Osteoblast (primary cell): Measurements from ENCODE around the gene DNHD1. TPM values are rescaled to one million over a fixed set of nuclear protein-coding genes. Genes with fewer than 3 reads are reported as not detected.

Source experiments
- DNase-seq: peaks from one replicate; pipeline ENCODE4 v3.0.0; 2011; ENCODE audit warnings: low spot score, mixed read lengths; ENCODE audit not compliant: insufficient read length; ENCODE audit errors: missing footprints
- H2AFZ ChIP-seq: 2 replicates; pipeline ENCODE4 v1.6.0; 2011; ENCODE audit warnings: mild to moderate bottlenecking, low read length
- H3K27ac ChIP-seq: 2 replicates; pipeline ENCODE4 v1.5.1; 2011; ENCODE audit warnings: mild to moderate bottlenecking, low read depth, low read length, moderate library complexity
- H3K27me3 ChIP-seq: 2 replicates; pipeline ENCODE4 v1.6.0; 2012; ENCODE audit warnings: mild to moderate bottlenecking, control low read depth, inconsistent platforms, low read length, moderate library complexity; ENCODE audit not compliant: insufficient read depth
- H3K36me3 ChIP-seq: 2 replicates; pipeline ENCODE4 v1.5.1; 2011; ENCODE audit warnings: mild to moderate bottlenecking, low read length, control low read depth, moderate library complexity; ENCODE audit not compliant: insufficient read depth
- H3K4me1 ChIP-seq: 2 replicates; pipeline ENCODE4 v1.5.1; 2011; ENCODE audit warnings: mild to moderate bottlenecking, low read length, control low read depth, moderate library complexity; ENCODE audit not compliant: insufficient read depth
- H3K4me2 ChIP-seq: 2 replicates; pipeline ENCODE4 v1.6.0; 2011; ENCODE audit warnings: mild to moderate bottlenecking, low read length; ENCODE audit not compliant: insufficient read depth
- H3K4me3 ChIP-seq: fragments of 200-600 bp; sonication (generic); 3 replicates; pipeline ENCODE4 v1.5.1; 2012; ENCODE audit warnings: mild to moderate bottlenecking, low read length, inconsistent platforms; ENCODE audit not compliant: insufficient read depth
- H3K79me2 ChIP-seq: 2 replicates; pipeline ENCODE4 v1.6.0; 2012; ENCODE audit warnings: mild to moderate bottlenecking, low read length, control low read depth, inconsistent platforms; ENCODE audit not compliant: insufficient read depth
- H3K9me3 ChIP-seq: 2 replicates; pipeline ENCODE4 v1.5.1; 2011; ENCODE audit warnings: low read depth, low read length, control low read depth
- H4K20me1 ChIP-seq: 2 replicates; pipeline ENCODE4 v1.6.0; 2012; ENCODE audit warnings: mild to moderate bottlenecking, low read length, control low read depth; ENCODE audit not compliant: insufficient read depth
- total RNA-seq: library from RNA; depleted of rRNA; stranded (reverse); fragments of >200 nt; gene quantifications from 2 replicates; pipeline ENCODE4 v1.2.3, GENCODE V29; 2012
- TF ChIP-seq, protein P1 (sequence below): IDR thresholded peaks from 2 replicates; pipeline ENCODE4 v1.5.1; 2011; ENCODE audit warnings: mild to moderate bottlenecking, low read depth, low read length, moderate library complexity; ENCODE audit errors: extremely low read depth

The DNHD1 gene
- total RNA-seq, 1 donor: 9.0 TPM

DNA sequence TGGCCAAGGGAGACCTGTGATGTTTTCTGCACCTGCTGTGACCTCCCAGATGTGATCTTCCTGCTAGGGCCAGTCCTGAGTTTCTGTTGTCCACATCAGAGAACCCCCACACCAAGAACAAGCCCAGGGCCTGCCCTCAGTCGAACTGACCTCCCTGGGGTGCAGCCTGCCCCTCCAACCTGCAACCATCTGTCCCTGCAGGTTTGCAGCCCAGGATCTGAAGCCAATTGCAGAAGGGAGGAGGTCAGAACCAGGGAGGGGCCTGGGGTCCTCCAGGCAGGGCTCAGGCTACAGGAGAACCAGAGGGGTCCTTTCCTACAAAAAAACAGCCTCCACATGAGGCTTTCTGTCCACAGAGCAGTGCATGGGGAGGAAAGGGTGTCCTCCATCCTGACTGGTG, 24.1 kb upstream of the DNHD1 start:
- H3K79me2 ChIP-seq: peaks cover 43% of the 10 kb centered on the region
- no peaks in the 10 kb centered on the region for H3K27me3 ChIP-seq
- no peak overlapping the region for H3K27ac ChIP-seq
- H3K9me3 ChIP-seq: no peaks in the 10 kb centered on the region
- H3K36me3 ChIP-seq: peaks cover 15% of the 10 kb centered on the region
- H3K4me2 ChIP-seq: peak overlapping the region; percentile 87
- no peak overlapping the region for H2AFZ ChIP-seq
- H3K4me1 ChIP-seq: peaks cover 16% of the 10 kb centered on the region
- DNase-seq: no peak
- TF ChIP-seq, protein P1, sequence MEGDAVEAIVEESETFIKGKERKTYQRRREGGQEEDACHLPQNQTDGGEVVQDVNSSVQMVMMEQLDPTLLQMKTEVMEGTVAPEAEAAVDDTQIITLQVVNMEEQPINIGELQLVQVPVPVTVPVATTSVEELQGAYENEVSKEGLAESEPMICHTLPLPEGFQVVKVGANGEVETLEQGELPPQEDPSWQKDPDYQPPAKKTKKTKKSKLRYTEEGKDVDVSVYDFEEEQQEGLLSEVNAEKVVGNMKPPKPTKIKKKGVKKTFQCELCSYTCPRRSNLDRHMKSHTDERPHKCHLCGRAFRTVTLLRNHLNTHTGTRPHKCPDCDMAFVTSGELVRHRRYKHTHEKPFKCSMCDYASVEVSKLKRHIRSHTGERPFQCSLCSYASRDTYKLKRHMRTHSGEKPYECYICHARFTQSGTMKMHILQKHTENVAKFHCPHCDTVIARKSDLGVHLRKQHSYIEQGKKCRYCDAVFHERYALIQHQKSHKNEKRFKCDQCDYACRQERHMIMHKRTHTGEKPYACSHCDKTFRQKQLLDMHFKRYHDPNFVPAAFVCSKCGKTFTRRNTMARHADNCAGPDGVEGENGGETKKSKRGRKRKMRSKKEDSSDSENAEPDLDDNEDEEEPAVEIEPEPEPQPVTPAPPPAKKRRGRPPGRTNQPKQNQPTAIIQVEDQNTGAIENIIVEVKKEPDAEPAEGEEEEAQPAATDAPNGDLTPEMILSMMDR: no peak
- peaks cover 2% of the 10 kb centered on the region for H4K20me1 ChIP-seq
- H3K4me3 ChIP-seq: peak overlapping the region; percentile 88

DNA sequence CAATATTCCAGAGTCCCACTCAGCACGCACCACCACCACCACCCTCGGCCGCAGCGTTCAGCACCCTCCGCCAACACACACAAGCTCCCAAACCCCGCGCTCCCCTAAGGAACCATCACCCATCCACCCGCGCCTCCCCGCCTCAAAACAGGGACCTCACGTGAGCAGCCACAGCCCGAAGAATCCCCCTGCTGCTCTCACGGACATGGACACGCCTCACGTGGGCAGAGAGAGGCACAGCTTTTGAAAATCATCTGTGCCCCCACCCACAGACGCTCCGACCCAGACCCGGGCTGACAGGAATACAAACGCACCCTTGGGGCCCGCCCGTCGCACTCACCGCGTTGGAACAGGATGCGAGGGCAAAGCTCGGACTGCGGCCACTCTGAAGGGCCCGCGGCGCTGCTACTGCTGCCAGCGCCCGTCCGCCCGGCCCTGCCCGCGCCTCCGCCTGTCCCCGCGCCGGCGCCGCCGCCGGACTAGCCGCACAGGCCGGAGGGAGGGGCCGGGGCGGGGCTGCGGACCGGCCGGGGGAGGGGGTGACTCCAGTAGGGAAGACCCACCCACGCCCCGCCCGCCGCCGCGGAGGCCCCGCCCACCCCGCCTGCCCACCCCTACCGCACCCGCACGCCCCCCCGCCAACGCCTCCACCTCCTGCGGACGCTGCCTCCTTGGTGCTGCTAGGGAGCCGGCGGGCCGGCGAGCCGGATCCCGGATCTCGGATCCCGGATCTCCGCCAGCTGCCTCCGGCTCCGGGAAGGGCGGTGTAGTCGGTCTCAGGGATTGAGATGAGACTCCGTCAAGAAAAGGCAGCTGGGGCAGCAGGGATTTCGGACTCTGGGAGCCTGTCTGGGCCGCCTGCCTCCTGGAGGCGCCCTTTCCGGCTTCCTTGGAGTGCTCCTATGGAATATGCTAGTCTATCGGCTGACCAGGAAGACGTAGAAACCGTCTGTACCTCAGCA, 23.3 kb upstream of the DNHD1 start, which contains the start of gene TRIM3:
TRIM3 (minus strand) TSS at position 491 of the 962 bp plus-strand sequence. CDS start 8,246 bp downstream, outside the sequence.
- peak within 1 kb of the TSS; percentile 85 for H3K27ac ChIP-seq
- peak within 1 kb of the TSS; percentile 88 for H3K4me3 ChIP-seq
- H2AFZ ChIP-seq: peak within 1 kb of the TSS; percentile 94
- peak; percentile 99 for DNase-seq
- peaks cover 7% of the 10 kb centered on the region for H4K20me1 ChIP-seq
- no peaks in the 10 kb centered on the region for H3K27me3 ChIP-seq
- peaks cover 16% of the 10 kb centered on the region for H3K4me1 ChIP-seq
- TF ChIP-seq, protein P1: peak; percentile 38
- H3K79me2 ChIP-seq: peaks cover 43% of the 10 kb centered on the region
- H3K9me3 ChIP-seq: no peaks in the 10 kb centered on the region
- H3K36me3 ChIP-seq: peaks cover 22% of the 10 kb centered on the region
- peak within 1 kb of the TSS; percentile 96 for H3K4me2 ChIP-seq

DNA sequence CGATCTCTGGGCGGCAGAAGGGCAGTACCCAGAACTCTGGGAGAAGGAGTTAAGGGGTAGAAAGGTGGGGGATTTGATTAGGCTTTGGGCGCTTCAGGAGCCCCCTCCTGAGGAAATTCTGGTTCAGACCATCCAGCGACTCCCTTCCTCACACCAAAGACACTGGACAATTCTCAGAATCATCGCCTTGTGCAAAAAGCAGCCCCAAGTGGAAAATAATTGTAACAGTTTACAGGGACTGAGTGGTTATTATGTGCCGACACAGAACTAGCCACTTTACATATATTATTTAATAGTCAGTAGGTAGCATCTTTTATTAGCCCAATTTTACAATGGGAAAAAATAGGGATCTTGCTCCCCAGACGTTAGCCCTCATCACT, 22.7 kb upstream of the DNHD1 start:
- peak; percentile 85 for DNase-seq
- Histone ChIP-seq H3K27ac (peak overlapping the region; percentile 85), H3K9me3 (no peaks in the 10 kb centered on the region), H3K4me3 (peak overlapping the region; percentile 88), H3K4me2 (peak overlapping the region; percentile 96), H3K79me2 (peaks cover 43% of the 10 kb centered on the region), H4K20me1 (peaks cover 8% of the 10 kb centered on the region), H3K4me1 (peaks cover 16% of the 10 kb centered on the region), H3K27me3 (no peaks in the 10 kb centered on the region), H3K36me3 (peaks cover 28% of the 10 kb centered on the region), H2AFZ (peak overlapping the region; percentile 83)
- TF ChIP-seq, protein P1: no peak
